HG03460 (cell line): ENCODE results near the gene PRPF6.

Source experiments
- ATAC-seq: cut with Tn5 transposase; IDR thresholded peaks from one replicate; pipeline ENCODE4 v1.9.1; 2021; ENCODE audit not compliant: unreplicated experiment

The PRPF6 gene

DNA sequence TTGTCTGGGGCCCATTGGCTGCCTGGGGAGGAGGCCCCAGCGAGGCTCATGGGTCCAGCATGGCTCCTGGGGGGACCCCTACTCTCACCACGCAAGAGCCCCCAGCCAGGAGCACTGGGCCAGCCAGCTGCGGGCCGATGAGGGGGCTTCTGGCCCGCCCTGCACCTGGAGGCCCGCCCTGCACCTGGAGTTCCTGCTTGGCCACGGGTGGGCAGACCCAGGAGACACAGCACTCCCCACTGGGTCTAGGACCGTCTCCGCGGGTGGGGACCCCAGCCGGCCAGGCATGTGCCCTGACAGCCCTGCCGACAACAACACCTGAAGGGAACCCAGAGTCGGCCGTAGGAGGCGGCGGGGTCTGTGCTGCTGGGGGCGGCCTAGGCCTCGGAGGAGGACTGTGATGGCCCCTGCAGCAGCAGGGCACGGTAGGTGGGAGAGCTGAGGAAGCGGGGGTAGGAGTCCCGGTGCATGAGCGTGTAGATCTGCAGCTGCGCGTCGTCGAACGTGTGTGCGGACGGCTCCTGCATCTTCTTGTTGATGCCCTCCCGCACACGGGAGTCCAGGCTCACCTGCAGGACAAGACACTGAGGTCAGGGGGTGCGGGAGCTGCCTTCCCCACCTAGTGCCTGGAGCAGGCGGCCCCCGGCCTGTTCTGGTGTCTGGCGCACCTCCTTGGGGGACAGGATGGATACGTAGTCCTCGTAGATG, 92.7 kb downstream of the PRPF6 start:
- no peak for ATAC-seq

DNA sequence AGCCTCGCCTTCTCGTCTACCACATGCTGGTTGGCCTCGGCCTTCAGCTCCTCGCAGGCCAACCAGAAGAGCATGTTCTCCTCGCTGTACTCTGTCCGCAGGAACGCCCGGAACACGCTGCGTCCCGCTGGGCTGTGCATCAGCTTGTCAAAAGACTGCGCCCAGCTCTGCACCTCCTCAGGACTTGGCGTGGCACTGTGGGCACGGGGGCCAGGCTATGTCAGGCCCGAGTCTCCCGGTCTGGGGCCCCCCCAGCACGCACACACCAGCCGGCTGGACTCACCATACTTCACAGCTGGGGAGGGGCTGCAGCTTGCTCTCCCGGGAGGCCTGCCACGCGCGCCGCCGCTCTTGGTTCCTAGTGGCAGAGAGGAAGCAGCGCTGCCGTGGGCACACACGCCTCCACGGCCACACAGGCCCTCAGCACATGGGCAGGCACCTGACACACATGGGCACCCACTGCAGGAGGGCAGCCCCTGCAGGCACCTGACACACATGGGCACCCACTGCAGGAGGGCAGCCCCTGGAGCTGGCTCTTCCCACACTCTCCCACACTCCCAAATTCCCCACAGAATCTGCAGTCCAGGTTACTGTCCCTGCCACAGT, 93.4 kb downstream of the PRPF6 start:
- no peak for ATAC-seq

DNA sequence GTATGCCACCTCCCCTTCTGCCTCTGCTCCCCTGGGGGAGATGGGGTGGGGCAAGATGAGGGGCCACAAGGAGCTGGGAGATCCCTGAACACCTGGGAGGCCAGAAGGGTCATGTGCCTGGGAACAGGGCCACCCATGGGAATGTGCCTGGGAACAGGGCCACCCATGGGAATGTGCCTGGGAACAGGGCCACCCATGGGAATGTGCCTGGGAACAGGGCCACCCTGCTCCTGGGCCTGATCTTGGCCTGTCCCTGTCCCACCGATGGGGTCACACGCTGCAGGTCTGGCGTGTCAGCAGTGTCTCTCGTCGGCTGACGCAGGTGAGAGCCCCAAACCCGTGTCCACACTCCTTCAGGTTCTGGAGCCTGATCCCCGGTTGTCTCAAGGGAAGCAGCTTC, 94.0 kb downstream of the PRPF6 start:
- ATAC-seq: no peak

DNA sequence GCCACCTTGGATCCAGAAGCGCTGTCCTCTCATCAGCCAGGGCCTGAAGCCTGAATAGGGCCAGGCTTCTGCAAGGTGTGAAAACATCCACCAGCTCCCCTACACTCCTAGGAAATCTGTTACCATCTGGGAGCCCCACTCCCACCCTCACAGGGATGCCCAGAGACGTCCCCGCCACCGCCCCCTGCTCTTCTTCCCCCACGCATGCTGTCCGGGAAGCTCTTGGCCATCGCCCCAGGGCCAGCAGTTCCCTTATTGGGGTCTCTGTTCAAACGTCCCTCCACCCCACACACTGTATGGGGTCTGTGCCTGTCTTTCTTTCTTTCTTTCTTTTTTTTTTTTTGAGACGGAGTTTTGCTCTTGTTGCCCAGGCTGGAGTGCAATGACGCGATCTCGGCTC, 94.6 kb downstream of the PRPF6 start:
- no peak for ATAC-seq

DNA sequence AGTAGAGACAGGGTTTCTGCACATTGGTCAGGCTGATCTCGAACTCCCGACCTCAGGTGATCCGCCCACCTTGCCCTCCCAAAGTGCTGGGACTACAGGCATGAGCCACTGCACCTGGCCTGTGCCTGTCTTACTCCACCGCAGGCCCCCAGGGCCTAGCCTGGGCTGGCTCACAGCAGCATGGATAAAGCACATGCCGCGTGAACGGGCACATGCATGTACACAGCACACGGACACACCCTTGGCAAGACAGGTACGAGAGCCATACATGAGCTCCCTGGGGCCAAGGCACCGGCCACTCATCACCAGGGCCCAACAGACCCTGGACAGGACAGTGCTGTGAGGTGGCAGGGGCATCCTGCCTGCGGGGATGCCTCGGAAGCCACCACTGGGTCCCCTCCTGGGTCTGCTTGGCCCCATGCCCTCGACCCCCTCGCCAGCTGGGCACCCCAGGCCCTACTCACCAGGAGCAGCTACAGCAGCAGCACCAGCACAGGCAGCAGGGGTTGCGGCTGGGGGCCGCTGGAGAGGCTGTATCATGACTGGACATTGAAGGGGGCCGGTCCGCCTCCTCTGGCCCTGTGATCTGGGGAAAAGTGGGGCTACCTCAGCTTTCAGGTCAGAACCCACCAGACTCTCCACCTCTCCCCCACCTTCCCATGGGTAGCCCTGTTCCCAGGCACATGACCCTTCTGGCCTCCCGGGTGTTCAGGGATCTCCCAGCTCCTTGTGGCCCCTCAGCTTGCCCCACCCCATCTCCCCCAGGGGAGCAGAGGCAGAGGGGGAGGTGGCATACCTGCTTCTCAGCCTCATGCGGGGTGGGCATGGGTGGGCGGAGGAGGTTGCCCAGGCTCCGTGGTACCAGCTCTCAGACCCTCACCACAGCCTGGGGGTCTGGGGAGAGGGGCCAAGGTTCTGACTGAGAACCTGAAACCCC, 95.4 kb downstream of the PRPF6 start:
- ATAC-seq: no peak

DNA sequence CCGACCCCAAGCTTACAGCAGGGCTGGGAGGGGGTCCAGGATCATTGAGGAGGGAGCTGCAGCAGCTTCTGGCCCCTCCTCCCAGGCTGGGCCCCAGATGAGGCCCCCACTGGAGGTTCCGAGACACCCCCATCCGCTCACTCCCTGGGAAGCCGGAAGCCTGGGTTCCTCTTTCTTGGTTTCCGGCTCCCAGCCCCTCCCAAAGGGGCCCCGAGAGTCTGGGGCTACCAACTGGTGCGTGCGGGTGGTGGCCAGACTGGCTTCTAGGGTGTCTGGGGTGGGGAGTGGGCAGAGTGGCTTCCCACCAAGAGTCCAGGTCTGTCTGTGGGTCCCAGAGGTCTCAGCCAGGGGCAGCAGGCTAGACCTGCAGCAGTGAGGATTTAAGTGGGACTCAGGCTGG, 96.2 kb downstream of the PRPF6 start:
- ATAC-seq: no peak

DNA sequence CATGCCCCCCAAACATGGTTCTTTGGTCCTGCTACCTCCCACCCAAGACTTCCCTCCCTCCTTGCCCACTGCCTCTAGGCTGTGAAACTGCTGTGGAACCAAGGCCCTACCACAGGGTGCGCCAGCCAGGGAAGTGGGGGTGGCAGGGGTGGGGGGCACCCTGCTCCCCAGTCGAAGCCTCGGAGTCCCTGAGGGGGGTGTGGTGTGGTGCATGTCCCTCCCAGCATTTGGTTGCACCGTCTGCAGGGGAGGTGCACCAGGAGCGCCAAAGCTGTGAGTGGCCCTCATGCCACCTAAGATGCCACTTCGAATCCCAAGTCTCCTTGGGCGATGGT, 96.6 kb downstream of the PRPF6 start:
- no peak for ATAC-seq

DNA sequence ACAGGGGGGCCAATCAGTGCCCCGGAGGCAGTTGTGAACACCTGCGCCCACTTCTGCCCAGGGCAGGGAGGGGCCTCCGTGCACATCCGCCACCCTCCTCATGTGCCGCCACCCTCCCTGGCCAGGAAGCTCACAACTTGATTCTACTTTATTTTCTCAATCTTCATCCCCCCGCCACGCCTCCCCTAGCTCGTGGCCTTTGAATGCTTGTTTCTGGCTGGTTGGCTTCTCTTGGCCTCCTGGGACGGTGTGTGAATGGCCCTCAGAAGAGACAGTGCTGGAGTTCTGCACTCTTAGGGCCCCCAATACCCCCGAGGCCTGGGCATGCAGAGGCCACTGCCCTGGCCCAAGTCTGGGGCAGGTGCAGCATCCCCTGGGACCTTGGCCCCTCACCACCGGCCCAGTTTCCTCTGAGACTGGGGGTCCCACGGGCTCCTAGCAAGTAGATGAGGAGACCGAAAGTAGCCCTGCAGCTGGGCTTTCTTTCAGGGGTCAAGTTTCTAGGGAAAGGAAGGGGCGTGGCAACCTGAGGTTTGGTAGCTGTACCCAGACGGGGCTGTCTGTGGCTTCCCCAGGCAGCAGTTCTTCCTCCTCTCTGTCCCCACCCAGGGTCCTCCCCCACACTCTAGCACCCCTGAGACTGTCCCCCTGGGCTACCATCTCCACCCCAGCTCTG, 97.1 kb downstream of the PRPF6 start:
- no peak for ATAC-seq

DNA sequence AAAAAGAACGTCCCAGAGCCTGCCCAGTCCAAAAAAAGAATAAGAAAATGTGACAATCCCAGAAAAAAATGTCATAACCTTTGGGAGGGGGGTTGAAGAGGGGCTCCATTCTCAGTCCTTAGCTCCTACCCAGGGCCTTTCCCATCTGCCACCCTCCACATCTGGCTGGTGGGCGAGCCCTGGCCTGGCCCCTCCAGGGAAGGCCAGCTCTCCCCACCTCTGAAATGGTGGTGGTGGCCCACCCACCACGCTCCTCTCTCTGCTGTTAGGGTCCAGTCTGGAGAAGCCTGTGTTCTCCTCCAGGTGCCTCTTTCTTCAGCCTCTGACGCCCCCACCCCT, 98.0 kb downstream of the PRPF6 start:
- ATAC-seq: no peak

DNA sequence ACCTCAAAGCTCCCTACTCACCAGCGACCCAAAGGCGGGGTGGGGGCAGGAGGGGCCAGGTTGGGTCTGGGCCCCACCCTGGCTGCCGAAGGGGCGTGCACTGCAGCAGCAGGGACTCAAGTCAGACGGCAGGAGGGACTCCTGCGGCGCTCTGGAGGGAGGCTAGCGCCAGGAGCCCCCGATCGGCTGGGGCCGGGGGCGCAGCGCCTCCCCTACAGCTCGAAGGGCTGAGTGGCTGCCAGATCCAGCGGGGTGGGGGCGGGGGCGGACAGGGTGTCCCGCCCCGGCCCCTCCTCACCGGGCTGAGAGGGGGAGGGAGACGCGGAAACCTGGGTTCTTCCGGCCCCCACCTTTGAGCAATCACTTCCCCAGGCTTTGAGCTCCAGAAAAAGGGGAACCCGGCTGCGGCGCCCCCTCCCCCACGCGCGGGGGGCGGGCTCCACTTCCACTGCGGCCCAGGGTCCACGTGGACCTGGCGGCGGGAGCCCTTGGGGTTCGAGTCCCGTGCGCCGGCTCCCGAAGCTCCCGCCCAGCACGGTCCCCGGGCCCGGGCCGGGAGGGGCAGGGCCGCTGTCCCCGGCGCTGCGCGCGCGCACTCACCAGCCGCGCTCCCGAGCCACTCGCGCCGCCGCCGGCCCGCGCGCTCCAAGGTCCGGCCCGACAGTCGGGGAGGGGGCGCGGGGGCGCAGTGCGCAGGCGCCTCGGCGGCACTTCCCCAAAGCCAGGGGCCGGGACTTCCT, 98.5 kb downstream of the PRPF6 start, which contains the start of gene RGS19:
Gene RGS19, minus strand, starts transcription at position 246 of the 740 bp plus-strand sequence. CDS start 2,632 bp downstream, outside the sequence.
- no peak for ATAC-seq

DNA sequence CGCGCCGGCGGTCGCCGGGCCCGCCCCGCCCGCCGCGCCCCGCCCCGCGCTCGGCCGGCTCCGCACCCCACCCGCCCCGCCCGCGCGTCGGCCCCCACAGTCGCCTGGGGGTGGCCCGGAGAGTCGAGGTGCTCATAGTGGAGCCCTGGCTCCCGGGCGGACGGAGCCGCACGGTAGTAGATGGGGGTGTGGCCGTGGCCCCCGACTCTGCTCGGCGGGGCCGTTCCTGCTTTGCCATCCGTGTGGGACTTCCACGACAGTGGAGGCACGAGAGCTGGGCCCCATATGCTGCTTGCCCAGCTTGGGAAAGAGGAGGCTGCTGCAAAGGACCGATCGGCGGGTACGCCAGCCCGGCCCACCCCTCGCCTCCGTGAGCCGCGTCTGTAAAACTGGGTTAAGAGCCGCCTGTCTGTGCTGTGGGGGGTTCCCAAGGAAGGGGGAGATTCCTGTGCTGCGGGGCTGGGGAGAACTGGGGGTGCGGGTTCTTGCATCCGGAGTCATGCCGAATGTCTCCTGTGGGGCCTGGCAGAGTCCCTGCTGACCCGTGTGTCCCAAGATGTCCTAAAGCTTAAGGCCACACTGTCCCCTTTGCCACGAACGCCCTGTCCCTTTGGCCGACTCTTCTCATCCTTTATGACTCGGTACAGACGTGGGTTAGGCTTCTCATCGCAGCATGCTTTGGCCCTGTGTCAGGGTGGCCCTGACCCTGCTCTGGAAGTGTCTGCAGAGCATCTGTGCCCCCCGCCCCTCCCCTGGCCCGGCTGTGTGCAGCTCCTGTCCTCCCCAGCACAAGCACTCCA, 99.3 kb downstream of the PRPF6 start, which contains the start of gene OPRL1:
Gene OPRL1, plus strand, starts transcription at position 70 of the 800 bp plus-strand sequence. CDS start 12,639 bp downstream, outside the sequence.
- ATAC-seq: no peak

DNA sequence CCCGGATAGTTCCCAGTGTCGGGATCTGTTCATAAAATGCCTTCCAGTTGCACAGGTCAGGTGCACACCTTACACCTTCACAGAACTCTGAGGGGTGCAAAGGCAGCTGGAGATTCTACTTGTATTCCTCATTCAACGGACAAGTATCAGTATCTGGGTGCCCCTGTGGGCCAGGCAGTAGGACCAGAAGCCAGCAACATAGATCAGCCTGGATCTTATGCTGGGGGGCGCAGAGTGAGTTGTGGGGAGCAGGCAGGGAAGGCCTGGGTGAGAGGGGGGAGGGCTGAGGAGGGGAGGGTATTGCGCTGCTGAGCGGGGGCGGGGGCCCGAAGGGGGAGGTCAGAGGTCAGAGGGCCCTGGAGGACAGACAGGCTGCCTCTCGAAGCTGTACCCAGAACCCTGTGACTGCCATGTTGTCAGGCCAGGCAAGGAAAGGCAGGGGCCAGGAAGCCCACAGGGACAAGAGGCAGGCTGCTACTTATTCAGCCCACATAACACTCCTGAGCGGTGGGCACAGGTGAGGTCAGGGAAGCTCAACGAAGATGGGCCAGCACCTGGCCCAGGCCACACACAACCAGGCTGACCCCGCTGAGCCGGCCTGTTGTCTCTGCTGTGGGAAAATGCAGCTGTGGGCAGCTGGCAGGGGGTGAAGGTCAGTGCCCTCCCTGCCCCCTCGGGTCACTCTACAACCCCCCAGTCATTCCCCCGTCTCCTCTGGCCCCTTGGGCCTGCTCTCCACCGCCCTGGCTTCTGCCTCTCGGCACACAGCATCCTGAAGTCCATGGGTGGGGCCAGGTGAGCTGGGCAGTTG, 100.1 kb downstream of the PRPF6 start:
- no peak for ATAC-seq

DNA sequence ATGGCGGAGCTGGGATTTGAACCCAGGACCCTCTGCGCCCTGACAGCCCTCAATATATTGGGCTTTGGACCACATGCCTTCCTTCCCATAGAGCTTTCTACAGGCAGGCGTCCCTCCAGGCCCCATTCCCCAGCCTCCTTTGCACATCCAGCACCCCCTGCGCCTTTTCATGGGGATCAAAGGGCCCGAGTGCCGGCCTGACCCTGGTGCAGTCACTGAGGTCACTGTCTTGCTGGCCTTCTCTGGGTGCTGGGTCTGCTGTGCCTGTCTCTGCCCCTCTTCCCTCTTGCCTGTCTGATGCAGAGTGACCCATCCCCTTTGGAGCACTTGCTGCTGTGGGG, 100.7 kb downstream of the PRPF6 start:
- ATAC-seq: no peak

DNA sequence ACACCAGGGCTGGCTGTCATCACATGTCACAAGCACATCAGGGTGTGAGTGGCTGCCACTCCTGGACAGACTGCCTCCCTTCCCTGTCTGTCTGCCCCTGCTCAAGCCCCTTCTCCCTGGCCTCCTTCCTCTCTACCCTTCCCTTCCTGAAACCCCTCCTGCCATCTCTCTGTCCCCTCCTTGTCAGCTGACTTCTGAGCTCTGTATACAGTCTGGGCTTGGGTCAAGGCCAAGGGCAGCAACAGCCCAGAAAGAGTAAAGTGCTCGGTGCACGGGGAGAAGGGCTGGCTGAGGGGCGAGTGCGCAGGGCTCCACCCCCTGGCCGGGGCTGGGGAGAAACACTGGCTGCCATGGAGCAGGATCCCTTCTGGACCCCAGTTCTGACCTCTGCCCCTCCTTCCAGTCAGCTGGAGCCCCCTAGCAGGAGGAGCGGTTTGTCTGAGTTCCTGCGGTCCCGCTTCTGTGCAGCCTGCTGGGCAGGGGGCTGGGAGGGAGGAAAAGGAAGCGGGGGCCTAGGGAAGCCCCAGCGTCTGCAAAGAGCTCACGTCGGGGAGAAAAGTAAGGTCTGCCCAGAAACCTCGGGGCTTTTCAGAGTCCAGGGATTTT, 101.3 kb downstream of the PRPF6 start:
- no peak for ATAC-seq
